Thoracic aorta (tissue), 2 donors: Measurements from ENCODE around the gene MYO1E. TPM values are rescaled to one million over a fixed set of nuclear protein-coding genes. Genes with fewer than 3 reads are reported as not detected.

Experiments
- ATAC-seq: fragments of 150-250 bp; one replicate; pipeline ENCODE4 v1.8.0; 2017; ENCODE audit warnings: low read depth; ENCODE audit not compliant: insufficient number of reproducible peaks, low FRiP score
- DNase-seq: peaks from one replicate; pipeline ENCODE4 v3.0.0-alpha.2; 2020; ENCODE audit warnings: low spot score
- H3K27ac ChIP-seq, 2 donors: fragments of 200-600 bp; sonication (generic); 1 replicate in 1 of 2; 2 replicates in 1 of 2; pipeline ENCODE4 v1.5.1; 2016; ENCODE audit warnings: mild to moderate bottlenecking in 2 of 2, moderate library complexity in 2 of 2
- H3K27me3 ChIP-seq: fragments of 200-600 bp; sonication (generic); replicated peaks from 2 replicates; pipeline ENCODE4 v1.6.0; 2016; ENCODE audit warnings: mild to moderate bottlenecking; ENCODE audit not compliant: insufficient read depth
- H3K36me3 ChIP-seq: fragments of 200-600 bp; sonication (generic); one replicate; pipeline ENCODE4 v1.5.1; 2016
- H3K4me1 ChIP-seq, 2 donors: fragments of 200-600 bp; sonication (generic); 1 replicate in 1 of 2; 2 replicates in 1 of 2; pipeline versions ENCODE4 v1.5.1 to v1.6.0; 2016; ENCODE audit warnings: low read depth in 2 of 2, mild to moderate bottlenecking in 1 of 2; ENCODE audit not compliant: control insufficient read depth in 1 of 2
- H3K4me3 ChIP-seq: fragments of 200-600 bp; sonication (generic); 2 replicates; pipeline ENCODE4 v1.5.1; 2016; ENCODE audit warnings: mild to moderate bottlenecking
- H3K9me3 ChIP-seq: fragments of 200-600 bp; sonication (generic); 2 replicates; pipeline ENCODE4 v1.5.1; 2016
- total RNA-seq, 2 donors: library from RNA; depleted of rRNA; stranded (reverse); fragments of >200 nt; gene quantifications; one replicate each; pipeline versions ENCODE4 v1.1.0 to v1.2.3, GENCODE V29; 2016
- TF ChIP-seq, protein P1 (sequence below): fragments of 200-600 bp; sonication (generic); IDR thresholded peaks from one replicate; pipeline ENCODE4 v1.5.1; 2019; ENCODE audit warnings: antibody characterized with exemption

The MYO1E gene
- total RNA-seq, 2 donors from 2014 or later, result 56.2 to 121 TPM

GRCh38 chr15:59157840-59158700, 214.6 kb downstream of the MYO1E start:
- DNase-seq (no peak), ATAC-seq (no peak)
- no peaks in the 10 kb centered on the region for H3K9me3 ChIP-seq
- no peaks in the 10 kb centered on the region for H3K4me1 ChIP-seq
- H3K4me3 ChIP-seq, result no peak overlapping the region
- TF ChIP-seq, protein P1, sequence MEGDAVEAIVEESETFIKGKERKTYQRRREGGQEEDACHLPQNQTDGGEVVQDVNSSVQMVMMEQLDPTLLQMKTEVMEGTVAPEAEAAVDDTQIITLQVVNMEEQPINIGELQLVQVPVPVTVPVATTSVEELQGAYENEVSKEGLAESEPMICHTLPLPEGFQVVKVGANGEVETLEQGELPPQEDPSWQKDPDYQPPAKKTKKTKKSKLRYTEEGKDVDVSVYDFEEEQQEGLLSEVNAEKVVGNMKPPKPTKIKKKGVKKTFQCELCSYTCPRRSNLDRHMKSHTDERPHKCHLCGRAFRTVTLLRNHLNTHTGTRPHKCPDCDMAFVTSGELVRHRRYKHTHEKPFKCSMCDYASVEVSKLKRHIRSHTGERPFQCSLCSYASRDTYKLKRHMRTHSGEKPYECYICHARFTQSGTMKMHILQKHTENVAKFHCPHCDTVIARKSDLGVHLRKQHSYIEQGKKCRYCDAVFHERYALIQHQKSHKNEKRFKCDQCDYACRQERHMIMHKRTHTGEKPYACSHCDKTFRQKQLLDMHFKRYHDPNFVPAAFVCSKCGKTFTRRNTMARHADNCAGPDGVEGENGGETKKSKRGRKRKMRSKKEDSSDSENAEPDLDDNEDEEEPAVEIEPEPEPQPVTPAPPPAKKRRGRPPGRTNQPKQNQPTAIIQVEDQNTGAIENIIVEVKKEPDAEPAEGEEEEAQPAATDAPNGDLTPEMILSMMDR, result no peak
- no peak overlapping the region for H3K27ac ChIP-seq
- peaks cover 46% of the 10 kb centered on the region for H3K36me3 ChIP-seq
- H3K27me3 ChIP-seq, result no peaks in the 10 kb centered on the region

DNA sequence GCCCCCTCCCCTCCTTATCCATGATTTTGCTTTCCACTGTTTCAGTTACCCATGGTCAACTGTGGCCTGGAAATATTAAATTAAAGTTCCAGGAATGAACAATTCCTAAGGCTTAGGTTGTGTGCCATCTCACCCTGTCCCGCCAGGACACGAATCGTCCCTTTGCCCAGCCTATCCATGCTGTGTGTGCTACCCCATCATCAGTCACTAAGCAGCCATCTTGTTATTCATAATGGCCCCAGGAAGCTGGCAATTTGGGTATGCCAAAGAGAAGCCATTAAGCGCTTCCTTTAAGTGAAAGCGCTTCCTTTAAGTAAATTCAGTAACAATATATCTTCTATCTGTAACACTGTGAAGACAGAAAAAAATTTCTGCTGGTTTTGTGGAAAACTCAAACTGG, 215.3 kb downstream of the MYO1E start:
- TF ChIP-seq, protein P1, result no peak
- peaks cover 48% of the 10 kb centered on the region for H3K36me3 ChIP-seq

DNA sequence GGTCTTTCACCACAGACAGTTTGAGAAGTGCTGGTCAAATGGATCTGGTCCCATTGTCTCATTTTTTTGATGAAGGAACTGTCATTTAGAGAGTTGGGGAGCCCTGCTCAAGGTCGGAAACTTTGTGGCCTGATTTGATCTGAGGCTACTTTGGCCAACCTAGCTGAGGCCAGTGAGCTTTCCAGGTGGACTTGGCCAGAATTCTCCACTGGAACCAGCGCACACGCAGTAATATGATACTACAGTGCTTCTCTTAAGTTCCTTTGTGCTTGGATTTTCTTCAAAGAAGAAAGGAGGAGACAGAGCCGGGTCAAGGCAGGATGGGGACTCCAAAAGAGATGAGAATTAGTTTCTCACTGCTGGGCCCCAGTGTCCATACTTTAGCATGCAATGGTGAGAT, 217.2 kb downstream of the MYO1E start:
- TF ChIP-seq, protein P1, result no peak
- no peaks in the 10 kb centered on the region for H3K9me3 ChIP-seq
- no peak overlapping the region for H3K4me3 ChIP-seq
- peaks cover 47% of the 10 kb centered on the region for H3K36me3 ChIP-seq
- peaks cover 0 to 9% of the 10 kb centered on the region in 2 donors for H3K4me1 ChIP-seq
- no peak overlapping the region for H3K27ac ChIP-seq
- H3K27me3 ChIP-seq, result no peaks in the 10 kb centered on the region
- DNase-seq, result no peak
- no peak for ATAC-seq

More for the DNA sequence above, 215.3 kb downstream of the MYO1E start:
- Histone ChIP-seq H3K27me3 (no peaks in the 10 kb centered on the region), H3K9me3 (no peaks in the 10 kb centered on the region), H3K27ac (no peak overlapping the region), H3K4me3 (no peak overlapping the region), H3K4me1 (no peaks in the 10 kb centered on the region)
- no peak for ATAC-seq
- DNase-seq, result no peak

DNA sequence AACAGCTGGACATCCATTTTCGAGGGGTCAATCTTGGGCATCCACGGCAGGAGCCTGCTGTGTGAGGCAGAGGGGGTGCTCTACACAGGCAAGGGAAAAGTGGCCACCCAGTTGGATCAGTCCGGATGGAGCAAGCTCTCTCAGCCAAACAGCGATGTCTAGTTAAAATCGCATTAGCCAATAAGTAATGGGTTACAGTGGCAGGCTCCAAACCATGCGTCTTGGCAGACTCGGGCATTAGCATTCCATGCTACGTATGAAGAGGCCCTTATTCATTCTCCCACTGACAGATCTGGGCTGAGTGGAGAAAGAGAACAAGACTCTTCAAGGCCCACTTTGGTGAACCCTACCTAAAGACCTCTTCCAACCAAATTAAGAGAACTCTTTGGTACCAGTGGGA, 218.4 kb downstream of the MYO1E start:
- ATAC-seq, result no peak
- Histone ChIP-seq H3K36me3 (peaks cover 42% of the 10 kb centered on the region), H3K27ac (peak overlapping the region in 1 of 2 donors; percentile 8), H3K4me3 (no peak overlapping the region), H3K9me3 (no peaks in the 10 kb centered on the region), H3K4me1 (peaks cover 0 to 18% of the 10 kb centered on the region in 2 donors), H3K27me3 (no peaks in the 10 kb centered on the region)
- no peak for DNase-seq
- TF ChIP-seq, protein P1, result no peak

- TF ChIP-seq, protein P1, result no peak
- DNase-seq (no peak), ATAC-seq (no peak)
- no peak overlapping the region for H3K4me3 ChIP-seq
- no peak overlapping the region for H3K27ac ChIP-seq
- peaks cover 4 to 26% of the 10 kb centered on the region in 2 donors for H3K4me1 ChIP-seq
- H3K9me3 ChIP-seq, result no peaks in the 10 kb centered on the region
- no peaks in the 10 kb centered on the region for H3K27me3 ChIP-seq
- peaks cover 39% of the 10 kb centered on the region for H3K36me3 ChIP-seq
Observed at GRCh38 chr15:59153466-59153865, 219.2 kb downstream of the MYO1E start.
